Stomach (tissue), 9 donors: ENCODE data around the gene NFYB. TPM values are rescaled to one million over a fixed set of nuclear protein-coding genes. Genes with fewer than 3 reads are reported as not detected.

Source experiments
- DNase-seq, 2 donors: peaks; one replicate each; pipeline versions ENCODE4 v3.0.0 to v3.0.0-alpha.2; 2013 to 2019
- H3K27ac ChIP-seq, 5 donors: fragments of 200-600 bp in 4 of 5; sonication (generic) in 4 of 5; one replicate each; pipeline ENCODE4 v1.5.1; 2013 to 2019; ENCODE audit warnings: mild to moderate bottlenecking in 1 of 5, moderate library complexity in 1 of 5
- H3K27me3 ChIP-seq, 3 donors: fragments of 200-600 bp; sonication (generic); one replicate each; pipeline ENCODE4 v1.5.1; 2017 to 2019; ENCODE audit warnings: mixed run types in 1 of 3
- H3K36me3 ChIP-seq, 4 donors: fragments of 200-600 bp; sonication (generic); 1 replicate in 3 of 4; 2 replicates in 1 of 4; pipeline ENCODE4 v1.5.1; 2016 to 2019
- H3K4me1 ChIP-seq, 4 donors: fragments of 200-600 bp; sonication (generic); one replicate each; pipeline ENCODE4 v1.5.1; 2016 to 2019
- H3K4me3 ChIP-seq, 4 donors: fragments of 200-600 bp; sonication (generic) in 3 of 4; one replicate each; pipeline ENCODE4 v1.5.1; 2016 to 2019; ENCODE audit warnings: mild to moderate bottlenecking in 1 of 4
- H3K9me3 ChIP-seq, 4 donors: fragments of 200-600 bp; sonication (generic); one replicate each; pipeline ENCODE4 v1.5.1; 2016 to 2019
- CTCF ChIP-seq, 7 experiments: fragments of 450-650 bp in 4 of 7; fragments of 200-600 bp in 3 of 7; sonication (generic) in 3 of 7; IDR thresholded peaks; one replicate each; pipeline ENCODE4 v1.5.1; 2016 to 2019; ENCODE audit warnings: antibody characterized with exemption in 7 of 7, control low read depth in 2 of 7, mild to moderate bottlenecking in 1 of 7
- EP300 ChIP-seq: sonication (generic); formaldehyde crosslinking; IDR thresholded peaks from one replicate; pipeline ENCODE4 v1.6.1; 2017; ENCODE audit warnings: antibody characterized with exemption
- POLR2A ChIP-seq, 4 donors: fragments of 450-650 bp; IDR thresholded peaks; one replicate each; pipeline ENCODE4 v1.6.1; 2016; ENCODE audit warnings: antibody characterized with exemption in 4 of 4, control low read depth in 2 of 4, mild to moderate bottlenecking in 1 of 4, moderate library complexity in 1 of 4
- POLR2AphosphoS5 ChIP-seq, 3 donors: sonication (generic); formaldehyde crosslinking; IDR thresholded peaks; one replicate each; pipeline ENCODE4 v1.6.1; 2016; ENCODE audit warnings: antibody characterized with exemption in 3 of 3
- WGBS, 5 donors: extraction: QIAGEN DNeasy Blood & Tissue Kit in 3 of 5; methylation state at CpG; one replicate each; pipeline versions ENCODE4 v1.1.5 to v1.1.7; 2013 to 2018; 5-methylcytosine and 5-hydroxymethylcytosine counted together
- intact Hi-C: fragments of 100-400 bp; cut with DNase I; formaldehyde crosslinking; loops from one replicate; pipeline ENCODE4 v1.15.1; 2023; ENCODE audit warnings: low total_unique reads
- polyA plus RNA-seq, 3 donors: library from polyadenylated mRNA; stranded (reverse); fragments of 200-250 nt; gene quantifications; one replicate each; pipeline ENCODE4 v1.2.3, GENCODE V29; 2013
- total RNA-seq, 5 donors: library from RNA; depleted of rRNA; stranded (reverse); fragments of >200 nt; gene quantifications; one replicate each; pipeline versions ENCODE4 v1.1.0 to v1.2.3, GENCODE V29; 2014 to 2016
- donor health status: healthy with polysubstance abuse.
- donor health status: Bipolar disorder and iron deficiency.
- donor health status: healthy.

NFYB gene
- total and polyA plus RNA-seq, 8 donors: 1.4 to 47.5 (median 20.1) TPM

- Histone ChIP-seq H3K4me1 (no peaks in the 10 kb centered on the region), H3K9me3 (no peaks in the 10 kb centered on the region), H3K36me3 (no peaks in the 10 kb centered on the region), H3K27me3 (no peaks in the 10 kb centered on the region), H3K4me3 (no peak overlapping the region), H3K27ac (no peak overlapping the region)
- WGBS, 5 donors: 70 to 82% (median 78%) methylated on average over 2 of the region's 2 CpGs
- intact Hi-C loops: no loop called here
- TF ChIP-seq POLR2AphosphoS5 (IDR thresholded peaks at IDR 0.05) (no peak), EP300 (no peak), CTCF (IDR thresholded peaks at IDR 0.05) (no peak), POLR2A (IDR thresholded peaks at IDR 0.05) (no peak)
- no peak for DNase-seq
These were observed 16.8 kb upstream of the NFYB start for GRCh38 chr12:104154806-104155205.

- Histone ChIP-seq H3K4me3 (no peak overlapping the region), H3K36me3 (no peaks in the 10 kb centered on the region), H3K27ac (no peak overlapping the region), H3K27me3 (no peaks in the 10 kb centered on the region), H3K4me1 (no peaks in the 10 kb centered on the region), H3K9me3 (no peaks in the 10 kb centered on the region)
- TF ChIP-seq POLR2AphosphoS5 (IDR thresholded peaks at IDR 0.05): no peak
- no peak for TF ChIP-seq CTCF (IDR thresholded peaks at IDR 0.05)
- TF ChIP-seq EP300: no peak
- no peak for TF ChIP-seq POLR2A (IDR thresholded peaks at IDR 0.05)
- DNase-seq: no peak
- intact Hi-C loops: no loop called here
- 46 to 58% (median 52%) methylated on average over 4 of the region's 4 CpGs for WGBS, 5 donors
These were observed 16.3 kb upstream of the NFYB start for GRCh38 chr12:104154286-104154685.

- Histone ChIP-seq H3K27me3 (no peaks in the 10 kb centered on the region), H3K27ac (no peak overlapping the region), H3K4me3 (no peak overlapping the region), H3K36me3 (no peaks in the 10 kb centered on the region), H3K4me1 (no peaks in the 10 kb centered on the region), H3K9me3 (no peaks in the 10 kb centered on the region)
- intact Hi-C loops: no loop called here
- no peak for TF ChIP-seq POLR2AphosphoS5 (IDR thresholded peaks at IDR 0.05)
- no peak for TF ChIP-seq CTCF (IDR thresholded peaks at IDR 0.05)
- no peak for TF ChIP-seq EP300
- no peak for TF ChIP-seq POLR2A (IDR thresholded peaks at IDR 0.05)
- DNase-seq: no peak
These were observed 14.8 kb upstream of the NFYB start for GRCh38 chr12:104152685-104153241.

GRCh38 chr12:104150416-104150815, 12.4 kb upstream of the NFYB start:
- Histone ChIP-seq H3K27me3 (no peaks in the 10 kb centered on the region), H3K27ac (no peak overlapping the region), H3K9me3 (no peaks in the 10 kb centered on the region), H3K4me1 (no peaks in the 10 kb centered on the region), H3K36me3 (no peaks in the 10 kb centered on the region), H3K4me3 (no peak overlapping the region)
- intact Hi-C loops: no loop called here
- WGBS, 5 donors: 85 to 92% (median 89%) methylated on average over 8 of the region's 8 CpGs
- TF ChIP-seq EP300 (no peak), POLR2AphosphoS5 (IDR thresholded peaks at IDR 0.05) (no peak), CTCF (IDR thresholded peaks at IDR 0.05) (no peak), POLR2A (IDR thresholded peaks at IDR 0.05) (no peak)
- no peak for DNase-seq
